SKM-1 treated with dmso at 0.1 percent for 144 hours (cell line): ENCODE results near the gene TCN2.
"Not testable (repeated sequence)": the region's sequence is repeated elsewhere in the genome, so short reads cannot be mapped to it uniquely, and the experiment has no call there.

Experiments
- DNase-seq: peaks from one replicate; lab custom pipeline; 2025; ENCODE audit not compliant: unreplicated experiment; lab: John Stamatoyannopoulos, UW

The TCN2 gene

DNA sequence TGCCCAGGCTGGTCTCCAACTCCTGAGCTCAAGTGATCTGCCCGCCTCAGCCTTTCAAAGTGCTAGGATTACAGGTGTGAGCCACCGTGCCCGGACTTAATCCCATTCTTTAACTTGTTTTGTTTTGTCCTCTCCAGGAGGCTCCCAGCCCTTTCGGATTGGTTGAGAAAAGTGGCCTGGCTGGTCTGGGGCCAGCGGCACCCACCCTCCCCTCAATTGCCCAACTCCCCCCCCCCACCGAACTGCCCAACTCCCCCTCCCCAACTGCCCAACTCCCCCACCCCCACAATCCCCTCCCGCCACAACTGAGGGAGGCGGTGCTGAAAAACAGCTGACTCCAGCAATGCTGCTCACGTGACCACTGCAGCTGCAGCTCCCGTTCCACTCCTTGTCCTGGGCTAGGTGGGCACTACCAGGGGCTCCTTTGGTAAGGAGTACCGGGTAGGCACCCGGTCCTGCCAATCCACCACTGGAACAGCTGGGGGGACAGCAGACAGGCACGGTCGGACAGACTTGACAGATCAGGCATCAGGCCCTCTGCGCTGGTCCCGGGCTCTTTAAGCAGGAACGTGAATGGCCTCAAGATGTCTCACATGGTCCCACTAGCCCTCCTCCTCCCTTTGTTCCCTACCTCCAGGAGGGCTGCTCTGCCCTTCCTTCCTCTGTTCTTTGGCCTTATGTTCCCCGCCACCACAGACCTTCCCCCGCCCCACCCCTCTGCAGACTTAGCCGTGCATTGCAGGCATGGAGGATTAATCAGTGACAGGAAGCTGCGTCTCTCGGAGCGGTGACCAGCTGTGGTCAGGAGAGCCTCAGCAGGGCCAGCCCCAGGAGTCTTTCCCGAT, at the start of gene TCN2:
Gene TCN2, plus strand, starts transcription at position 720 of the 845 bp plus-strand sequence. CDS start 158 bp downstream, outside the sequence.
- peak; percentile 63 for DNase-seq

DNA sequence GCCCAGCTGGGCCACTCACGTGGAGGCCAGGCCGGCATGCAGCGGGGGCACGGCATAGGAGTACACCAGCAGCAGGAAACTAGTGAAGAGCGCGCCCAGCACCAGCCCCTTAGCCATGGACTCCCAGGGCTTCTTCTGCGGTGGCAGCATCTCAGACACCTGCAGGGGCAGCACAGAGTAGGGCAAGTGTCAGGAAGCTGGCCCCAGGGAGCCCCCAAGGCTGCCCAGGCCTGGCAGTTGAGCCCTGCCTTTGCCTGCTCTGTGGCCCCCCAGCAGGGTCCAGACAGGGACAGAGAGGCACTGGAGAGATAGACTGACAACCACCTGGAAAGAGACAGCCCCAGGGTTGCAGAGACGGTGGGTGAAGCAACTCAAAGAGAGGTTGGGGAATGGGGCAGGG, 49.7 kb upstream of the TCN2 start:
- no peak for DNase-seq

DNA sequence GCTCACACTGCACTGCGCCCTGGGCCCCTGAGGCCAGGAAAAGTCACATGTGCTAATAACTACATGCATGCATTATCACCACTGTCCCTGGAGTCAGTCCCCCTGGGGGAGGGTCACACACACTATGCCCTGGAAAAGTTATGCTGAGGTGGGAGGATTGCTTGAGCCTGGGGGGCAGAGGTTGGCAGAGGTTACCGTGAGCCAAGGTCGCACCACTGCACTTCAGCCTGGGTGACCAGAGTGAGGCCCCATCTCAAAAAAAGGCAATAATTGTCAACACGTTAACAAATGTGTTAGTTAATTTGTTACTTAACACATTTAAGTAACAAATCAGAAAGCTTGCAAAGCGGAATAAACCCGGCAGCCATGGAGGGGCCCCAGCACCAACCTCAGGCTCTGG, 47.1 kb upstream of the TCN2 start:
- DNase-seq = no peak

DNA sequence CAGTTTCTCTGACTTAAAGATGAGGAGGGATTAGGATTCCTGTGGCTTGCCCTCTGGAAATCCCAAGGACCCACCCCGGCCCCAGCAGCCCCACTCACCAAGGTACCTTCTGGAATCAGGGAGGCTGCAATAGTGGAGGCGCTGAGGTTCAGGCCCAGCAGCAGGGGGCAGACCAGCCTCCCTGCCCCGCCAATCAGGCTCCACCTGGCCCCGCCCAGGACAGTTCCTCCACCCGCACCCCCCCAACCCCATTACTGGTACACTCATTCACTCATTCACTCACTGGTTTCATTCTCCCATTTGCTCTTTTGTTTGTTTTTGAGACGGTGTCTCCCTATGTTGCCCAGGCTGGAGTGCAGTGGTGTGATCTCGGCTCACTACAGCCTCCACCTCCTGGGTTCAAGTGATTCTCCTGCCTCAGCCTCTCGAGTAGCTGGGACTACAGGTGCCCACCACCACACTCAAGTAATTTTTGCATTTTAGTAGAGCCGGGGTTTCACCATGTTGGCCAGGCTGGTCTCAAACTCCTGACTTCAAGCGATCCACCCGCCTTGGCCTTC, 46.3 kb upstream of the TCN2 start:
- not testable (repeated sequence) for DNase-seq

DNA sequence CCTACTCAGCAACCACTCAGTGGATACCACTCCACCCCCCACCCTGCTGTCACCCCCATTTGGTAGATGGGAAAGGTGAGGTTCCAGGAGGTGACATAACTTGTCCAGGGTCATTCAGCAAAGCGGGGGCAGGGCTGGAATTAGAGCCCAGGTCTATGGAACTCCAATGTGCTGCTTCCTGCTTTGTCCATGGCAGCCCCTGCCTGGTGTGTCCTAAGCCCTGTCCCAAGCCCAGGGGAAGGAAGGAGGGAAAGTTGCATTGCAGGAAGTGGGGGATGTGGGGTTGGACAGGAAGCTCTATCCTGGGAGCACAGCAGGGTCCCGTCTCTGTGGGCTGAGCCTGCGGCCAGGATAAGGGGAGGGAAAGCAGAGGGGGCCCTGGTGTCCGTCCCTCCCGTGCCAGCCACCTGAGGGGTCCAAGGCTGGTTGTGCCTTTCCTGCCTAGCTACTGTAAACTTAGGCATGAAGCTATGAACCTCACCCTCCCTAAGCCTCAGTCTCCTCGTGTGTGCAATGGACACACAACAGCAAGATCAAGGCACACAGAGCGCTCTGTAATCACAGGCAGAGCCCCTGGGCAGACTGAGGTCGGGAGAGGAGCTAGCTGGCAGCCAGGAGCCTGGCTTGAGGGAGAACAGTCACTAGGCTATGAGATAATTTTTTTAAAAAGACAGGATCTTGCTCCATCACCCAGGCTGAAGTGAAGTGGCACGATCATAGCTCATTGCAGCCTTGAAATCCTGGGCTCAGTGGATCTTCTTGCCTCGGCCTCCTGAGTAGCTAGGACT, 45.4 kb upstream of the TCN2 start:
- DNase-seq = no peak

DNA sequence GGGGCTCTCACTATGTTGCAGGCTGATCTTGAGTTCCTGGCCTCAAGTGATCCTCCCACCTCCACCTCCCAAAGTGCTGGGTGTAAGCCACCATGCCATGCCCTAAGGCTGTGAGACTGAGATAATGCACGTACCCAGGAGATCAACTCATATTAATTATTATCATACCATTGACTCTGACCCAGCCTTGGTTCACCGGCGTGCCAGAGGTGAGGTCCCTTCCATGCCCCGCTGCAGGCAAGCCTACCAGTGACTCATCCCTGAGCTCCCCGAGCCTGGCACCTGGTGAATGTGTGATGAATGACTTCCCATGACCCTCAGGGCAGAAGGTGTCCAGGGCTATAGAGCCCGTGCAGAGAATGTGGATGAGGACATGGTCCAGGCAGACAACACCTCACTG, 44.6 kb upstream of the TCN2 start:
- no peak for DNase-seq

DNA sequence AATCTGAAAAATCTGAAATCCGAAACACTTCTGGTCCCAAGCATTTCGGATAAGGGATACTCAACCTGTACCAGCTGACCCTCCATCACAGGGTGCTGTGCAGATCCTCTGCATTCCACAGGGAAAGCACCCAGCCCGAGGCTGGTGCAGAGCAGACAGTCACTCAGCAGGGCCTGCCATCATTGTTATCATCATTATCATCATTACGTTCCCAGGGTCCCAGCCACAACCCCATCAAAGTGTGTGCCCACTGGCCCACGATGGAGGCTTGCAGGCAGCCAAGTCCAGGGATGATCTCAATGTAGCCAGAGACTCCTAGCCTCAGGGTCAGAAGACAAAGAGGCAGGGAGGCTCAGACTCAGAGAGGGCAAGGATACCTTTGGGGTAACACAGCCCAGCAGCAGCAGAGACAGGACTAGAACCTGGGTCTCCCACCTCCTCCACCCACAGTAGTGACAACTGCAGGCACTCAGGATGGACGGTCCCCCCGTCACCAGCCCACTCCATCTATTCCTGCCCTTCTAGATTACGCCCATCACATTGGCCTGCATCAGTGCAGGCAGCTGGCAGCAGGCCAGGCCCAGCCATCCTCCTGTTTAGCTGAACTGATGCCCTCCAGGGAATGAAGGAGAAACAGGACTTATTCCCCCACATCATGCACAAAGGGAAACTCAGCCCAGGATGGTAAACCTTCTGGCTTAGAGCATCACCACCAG, 42.8 kb upstream of the TCN2 start:
- DNase-seq = no peak

DNA sequence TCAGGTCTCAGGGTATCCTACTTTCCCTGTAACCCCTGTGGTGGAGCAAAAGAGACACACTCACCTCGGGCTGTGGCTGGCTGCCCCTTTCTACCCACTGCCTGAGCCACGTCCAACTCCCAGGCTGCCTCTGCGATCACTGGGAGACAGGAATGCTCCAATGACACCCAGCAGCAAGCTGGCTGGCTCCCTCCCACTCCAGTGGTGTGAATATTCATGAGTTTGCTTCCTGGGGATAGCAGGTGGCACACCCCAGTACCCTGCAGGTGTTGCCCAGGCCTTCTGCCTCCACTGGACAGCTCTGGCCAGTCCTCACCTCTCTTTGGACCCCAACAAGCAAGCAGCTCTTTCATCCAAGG, 42.2 kb upstream of the TCN2 start:
- DNase-seq = no peak

DNA sequence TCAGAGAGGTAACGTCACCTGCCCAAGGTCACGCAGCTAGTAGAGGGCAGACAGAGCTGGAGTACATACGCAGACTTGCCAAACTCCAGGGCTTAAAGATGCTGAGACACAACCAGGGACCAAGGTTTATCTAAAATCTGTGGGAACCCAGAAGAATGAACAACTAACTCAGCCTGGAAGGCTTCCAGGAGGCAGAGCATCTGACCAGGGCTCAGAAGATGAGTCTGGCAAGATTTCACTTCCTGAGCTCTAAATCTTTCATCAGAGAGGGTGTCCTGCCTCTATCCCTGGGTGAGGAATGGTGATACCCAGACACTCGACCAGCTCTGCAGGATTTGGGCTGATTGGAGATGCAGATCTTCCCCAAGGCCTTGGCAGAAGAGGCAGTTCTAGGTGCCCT, 41.6 kb upstream of the TCN2 start:
- no peak for DNase-seq

DNA sequence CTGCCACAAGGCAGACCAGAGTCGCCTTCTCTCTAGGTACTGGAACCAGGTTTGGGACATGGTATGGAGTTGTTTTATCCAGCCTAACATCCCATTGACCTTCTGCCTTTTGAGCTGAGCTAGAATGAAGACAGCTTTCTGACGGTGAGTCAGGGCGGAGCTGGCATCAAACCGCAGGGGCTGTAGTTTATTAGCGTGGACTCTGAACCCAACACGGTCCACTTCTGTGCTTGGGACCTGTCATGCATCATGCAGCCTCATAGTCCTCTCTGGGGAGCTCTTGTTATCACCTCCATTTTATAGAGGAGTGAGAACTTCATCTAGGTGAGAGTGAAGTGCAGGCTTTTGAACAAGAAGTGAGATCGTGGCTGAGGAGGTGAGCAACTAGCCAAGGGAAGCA, 40.8 kb upstream of the TCN2 start:
- no peak for DNase-seq

DNA sequence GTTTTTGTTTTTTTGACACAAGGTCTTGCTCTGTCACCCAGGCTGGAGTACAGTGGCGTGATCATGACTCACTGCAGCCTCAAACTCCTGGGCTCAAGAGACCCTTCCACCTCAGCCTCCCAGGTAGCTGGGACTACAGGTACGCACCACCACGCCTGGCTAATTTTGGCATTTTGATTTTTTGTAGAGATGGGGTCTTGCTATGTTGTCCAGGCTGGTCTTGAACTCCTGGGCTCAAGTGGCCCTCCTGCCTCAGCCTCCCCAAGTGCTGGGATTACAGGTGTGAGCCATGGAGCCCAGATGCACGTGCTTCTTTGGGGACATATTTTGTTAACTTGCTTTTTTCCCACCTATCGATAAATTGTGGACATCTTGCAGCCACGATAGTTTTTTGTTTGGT, 39.7 kb upstream of the TCN2 start:
- not testable (repeated sequence) for DNase-seq

DNA sequence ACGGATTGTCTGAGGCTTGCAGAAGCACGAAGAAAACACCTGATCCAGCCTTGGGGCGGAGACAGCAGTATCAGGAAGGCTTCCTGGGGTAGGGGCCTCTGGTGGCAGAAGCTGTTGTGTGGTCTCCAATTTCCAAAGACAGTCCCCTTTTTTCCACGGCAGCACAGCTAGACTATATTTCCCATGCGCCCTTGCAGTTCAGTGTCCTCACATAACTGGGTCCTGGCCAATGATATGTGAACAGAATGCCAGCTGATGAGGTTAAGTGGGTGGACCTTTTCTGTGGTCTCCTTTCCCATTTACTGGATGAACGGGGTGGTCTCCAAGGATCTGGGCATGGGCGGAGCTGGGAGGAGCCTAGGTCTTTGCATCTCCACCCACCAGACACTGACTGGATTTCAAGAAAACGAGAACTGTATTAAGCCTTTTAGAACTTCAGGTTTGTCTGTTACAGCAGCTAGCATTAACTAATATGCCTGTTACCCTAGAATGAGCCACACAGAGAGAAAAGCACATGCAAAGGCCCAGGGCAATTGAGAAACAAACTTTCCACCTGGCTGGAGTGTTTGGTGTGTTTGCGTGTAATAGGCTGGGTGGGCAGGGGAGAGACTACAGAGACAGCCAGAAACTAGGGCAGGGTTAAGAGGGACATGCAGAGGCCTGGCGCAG, 38.7 kb upstream of the TCN2 start:
- no peak for DNase-seq

DNA sequence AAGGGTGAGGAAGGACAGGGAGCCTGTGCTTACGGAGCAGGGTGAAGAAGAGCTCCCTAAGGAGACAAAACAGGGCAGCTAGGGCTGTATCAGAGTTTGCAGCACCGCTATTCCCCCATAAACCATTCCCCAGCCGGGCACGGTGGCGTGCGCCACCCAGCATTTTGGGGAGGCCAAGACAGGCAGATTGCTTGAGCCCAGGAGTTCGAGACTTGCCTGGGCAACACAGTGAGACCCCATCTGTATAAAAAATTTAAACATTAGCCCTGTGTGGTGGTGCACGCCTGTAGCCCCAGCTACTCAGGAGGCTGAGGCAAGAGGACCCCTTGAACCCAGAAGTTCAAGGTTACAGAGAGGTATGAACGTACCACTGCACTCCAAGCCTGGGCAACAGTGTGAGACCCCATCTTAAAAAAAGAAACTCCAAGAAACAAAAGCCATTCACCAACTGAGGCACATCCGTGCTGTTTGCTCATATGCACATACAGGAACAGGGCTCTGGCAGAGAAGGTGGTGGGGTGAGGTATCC, 37.2 kb upstream of the TCN2 start:
- no peak for DNase-seq

DNA sequence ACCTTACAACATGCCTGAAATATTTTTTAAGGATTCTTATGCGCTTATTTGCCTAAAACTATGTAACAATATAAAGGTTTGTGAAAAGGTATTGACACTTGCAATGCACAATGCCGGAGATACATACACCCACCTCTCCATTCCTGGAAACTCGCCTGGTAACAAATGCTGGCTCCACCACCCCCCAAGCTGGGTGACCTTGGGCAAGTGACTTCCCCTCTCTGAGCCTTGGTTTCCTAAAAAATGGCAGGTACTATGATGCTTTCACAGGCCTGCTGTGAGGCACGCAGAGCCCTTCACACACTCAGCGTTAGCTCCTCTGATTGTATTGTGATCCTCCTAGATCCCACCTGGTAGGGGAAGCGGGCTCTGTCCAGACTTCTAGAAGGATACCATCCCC, 34.8 kb upstream of the TCN2 start:
- no peak for DNase-seq

DNA sequence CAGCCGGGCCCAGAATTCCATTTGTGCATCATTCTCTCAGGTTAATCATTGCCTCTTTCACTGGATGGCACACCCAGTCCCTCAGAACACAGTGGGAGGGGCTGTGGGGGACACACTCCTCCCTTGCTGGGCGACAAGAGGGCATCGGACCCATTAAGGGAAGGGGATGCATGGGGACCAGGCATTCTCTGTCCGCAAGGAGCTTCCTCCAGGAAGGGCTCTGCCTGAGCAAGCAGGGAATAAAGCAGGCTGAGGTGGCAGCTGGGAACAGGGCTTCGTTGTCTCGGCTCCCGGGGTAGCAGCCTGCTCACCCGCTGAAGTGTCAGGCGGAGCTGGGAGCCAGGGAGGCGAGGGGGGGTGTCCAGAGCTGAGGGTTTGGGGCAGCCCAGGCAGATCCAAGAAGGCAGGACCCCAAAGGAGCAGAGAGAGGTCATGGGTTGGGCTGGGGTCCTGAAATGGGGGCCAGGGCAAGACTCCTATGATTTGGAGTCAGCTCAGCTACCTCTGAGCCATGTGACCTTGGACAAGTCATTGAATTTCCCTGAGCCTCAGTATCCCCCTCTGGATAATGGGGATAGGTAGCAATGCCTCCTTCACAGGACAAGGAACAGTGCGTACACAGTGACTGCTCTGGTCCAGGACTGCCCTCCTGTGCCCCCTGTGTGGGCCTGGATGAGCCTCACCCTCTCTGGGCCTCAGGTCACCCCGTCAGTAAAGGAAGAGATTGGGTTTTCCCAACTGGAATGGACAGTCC, 34.0 kb upstream of the TCN2 start:
- DNase-seq = no peak

DNA sequence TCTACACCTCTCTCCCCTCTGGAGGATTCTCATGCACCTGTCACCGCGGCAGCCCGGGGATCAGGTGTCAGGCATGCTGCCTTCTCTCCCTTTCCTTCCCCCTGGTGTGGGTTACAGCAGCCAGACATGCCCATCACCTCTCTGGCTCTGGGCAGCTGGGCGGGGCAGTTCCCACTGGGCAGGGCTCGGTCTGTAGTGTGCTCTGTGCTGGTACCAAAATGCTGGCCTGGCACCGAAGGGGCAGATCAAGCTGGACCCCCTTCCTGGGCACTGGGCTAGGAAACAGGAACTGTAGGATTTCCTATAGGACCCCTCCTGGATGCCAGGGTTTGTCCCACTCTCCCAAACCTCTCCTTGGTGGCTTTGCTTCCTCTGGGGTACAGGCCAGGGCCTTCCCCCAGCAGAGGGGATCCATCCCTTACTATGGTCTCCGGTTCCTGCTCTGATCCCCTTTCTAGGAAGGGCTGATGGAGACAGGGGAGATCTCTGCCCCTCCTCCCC, 33.3 kb upstream of the TCN2 start:
- no peak for DNase-seq

DNA sequence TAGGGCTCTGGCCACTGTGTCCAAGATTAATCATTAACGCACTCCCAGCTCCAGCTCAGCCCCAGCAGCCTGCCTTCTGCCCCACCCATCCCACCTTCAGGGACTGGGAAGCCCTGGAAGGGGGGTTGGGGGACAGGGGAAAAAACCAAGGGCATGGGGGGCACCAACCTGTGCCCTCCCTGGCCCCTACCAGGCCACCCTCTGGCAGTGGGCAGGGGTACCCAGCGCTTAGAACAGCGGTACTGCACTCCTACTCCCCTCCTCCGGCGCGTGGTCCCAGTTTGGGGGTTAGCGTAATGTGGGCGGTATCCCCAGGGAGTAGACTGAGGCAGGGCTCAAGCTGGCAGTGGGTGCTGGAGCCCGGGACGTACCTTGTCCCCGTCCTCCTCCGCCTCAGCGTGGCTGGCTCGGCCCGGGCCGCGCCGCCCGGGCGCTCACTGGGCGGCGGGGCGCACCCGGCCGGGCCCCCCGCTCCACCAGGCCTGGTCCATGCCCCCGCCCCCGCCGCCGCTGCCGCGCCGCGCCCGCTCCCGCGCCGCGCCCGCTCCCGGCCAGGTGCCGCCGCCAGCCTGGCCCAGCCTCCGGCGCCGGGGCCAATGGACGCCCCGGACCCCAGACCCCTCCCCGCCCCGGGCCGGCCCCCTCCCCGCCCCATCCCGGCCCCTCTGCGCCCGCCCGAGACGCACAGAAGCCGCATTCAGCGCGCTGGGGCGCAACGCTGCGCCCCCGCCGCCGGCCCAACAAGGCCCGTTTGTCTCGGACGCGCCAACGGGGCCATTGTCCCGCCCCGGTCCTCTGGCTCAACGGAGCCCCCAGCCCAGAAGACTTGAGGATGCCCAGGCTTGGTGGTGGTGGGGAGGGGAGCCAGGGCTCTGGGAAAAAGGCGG, 32.6 kb upstream of the TCN2 start, which contains the start of gene GAL3ST1:
Gene GAL3ST1, minus strand, starts transcription at position 571 of the 887 bp plus-strand sequence. CDS start 17,273 bp downstream, outside the sequence.
- no peak for DNase-seq

DNA sequence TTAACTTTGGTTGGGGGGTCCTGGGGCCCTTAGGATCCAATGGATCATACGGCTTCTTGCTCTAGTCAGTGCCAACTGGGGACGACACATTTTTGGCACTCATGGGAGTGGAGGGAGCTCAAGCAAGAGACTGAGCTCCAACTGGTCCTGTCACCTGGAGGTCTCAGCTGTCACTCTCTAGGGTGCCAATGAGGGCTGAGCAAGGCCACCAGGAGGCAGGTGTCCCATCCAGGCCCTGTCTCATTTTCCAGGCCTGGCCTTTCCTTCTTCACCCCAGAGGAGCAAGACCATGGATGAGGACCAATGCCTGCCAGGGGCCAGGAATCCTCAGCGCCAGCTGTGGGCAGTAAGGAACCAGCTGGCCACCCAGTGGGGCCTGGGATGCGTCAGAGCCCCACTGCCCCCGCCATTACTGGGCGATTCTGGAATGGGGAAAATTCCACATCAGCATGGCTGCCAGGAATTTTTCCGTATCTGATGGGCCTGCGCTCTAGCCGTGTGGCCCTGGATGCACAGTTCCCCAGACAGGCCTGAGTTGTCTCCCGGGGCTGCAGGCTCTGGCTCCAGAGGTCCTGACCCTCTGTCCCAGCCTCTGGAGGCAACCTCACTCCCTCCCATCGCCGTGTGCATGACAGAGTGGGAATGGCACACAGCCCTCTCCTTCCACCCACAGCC, 31.8 kb upstream of the TCN2 start:
- no peak for DNase-seq
